NOMO-1 treated with DMSO at 0.1 percent for 48 hours (cell line): ENCODE data around the gene DDIT4.

Experiments
- DNase-seq: peaks from one replicate; lab custom pipeline; 2025; ENCODE audit not compliant: unreplicated experiment; lab: John Stamatoyannopoulos, UW

DDIT4 gene

DNA sequence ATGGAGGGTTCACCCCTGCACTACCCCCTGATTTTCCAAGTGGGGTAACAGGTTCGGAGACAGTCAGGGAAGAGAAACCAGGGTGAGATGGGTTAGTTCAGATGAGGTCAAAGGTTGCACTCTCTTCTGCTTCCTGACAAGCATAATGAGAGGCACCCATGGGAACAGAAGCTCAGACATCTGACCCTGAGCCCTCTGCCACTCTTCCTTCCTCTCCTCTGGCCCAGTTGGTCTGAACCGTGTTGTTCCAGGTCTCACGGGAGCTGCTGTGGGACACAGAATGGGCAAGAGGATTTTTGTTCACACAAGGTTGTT is 42.6 kb downstream of the DDIT4 start:
- DNase-seq: no peak

- no peak for DNase-seq
Measured at GRCh38 chr10:72316748-72317435, 43.2 kb downstream of the DDIT4 start.

GRCh38 chr10:72318418-72319262 is 44.9 kb downstream of the DDIT4 start:
- peak; percentile 34 for DNase-seq

DNA sequence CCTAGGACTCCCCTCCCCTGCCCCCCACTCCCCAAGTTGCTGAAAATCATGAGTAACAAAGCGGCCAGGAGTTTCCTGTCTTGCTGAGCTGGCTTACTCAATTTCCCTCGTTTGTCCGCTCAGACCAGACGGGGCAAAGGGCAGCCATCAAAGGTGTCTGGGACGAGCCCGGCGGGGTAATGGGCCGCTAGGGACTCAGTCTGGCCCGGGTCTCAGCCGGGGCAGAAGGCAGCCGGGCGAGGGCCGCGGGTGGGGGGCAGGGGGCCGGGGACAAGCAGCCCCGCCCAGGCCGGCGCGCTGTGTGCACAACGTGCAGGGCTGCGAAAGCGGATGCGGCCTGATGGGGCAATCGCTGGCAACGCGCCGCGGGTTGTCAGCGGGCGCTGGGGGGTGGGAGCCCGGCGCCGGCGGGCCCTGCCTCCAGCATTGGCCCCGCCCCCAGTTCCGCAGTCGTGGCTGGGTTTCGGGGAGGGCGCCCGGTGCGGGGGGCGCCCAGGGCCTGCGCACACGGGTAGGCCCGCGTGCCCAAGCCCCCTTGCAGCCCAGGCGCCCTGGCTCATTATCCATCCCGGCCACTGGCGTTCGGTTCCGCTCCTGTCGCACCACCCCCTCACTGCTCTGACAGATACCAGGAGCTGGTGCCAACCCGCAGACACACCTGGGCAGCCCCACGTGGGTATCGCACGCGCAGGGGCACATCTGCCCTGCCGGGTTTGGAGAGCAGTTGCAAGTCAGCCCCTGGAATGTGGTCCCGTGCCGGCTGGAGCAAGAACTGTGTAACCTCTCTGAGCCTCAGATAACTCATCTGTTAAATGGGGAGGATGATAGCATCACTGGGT is 45.9 kb downstream of the DDIT4 start:
- DNase-seq: peak; percentile 88

DNA sequence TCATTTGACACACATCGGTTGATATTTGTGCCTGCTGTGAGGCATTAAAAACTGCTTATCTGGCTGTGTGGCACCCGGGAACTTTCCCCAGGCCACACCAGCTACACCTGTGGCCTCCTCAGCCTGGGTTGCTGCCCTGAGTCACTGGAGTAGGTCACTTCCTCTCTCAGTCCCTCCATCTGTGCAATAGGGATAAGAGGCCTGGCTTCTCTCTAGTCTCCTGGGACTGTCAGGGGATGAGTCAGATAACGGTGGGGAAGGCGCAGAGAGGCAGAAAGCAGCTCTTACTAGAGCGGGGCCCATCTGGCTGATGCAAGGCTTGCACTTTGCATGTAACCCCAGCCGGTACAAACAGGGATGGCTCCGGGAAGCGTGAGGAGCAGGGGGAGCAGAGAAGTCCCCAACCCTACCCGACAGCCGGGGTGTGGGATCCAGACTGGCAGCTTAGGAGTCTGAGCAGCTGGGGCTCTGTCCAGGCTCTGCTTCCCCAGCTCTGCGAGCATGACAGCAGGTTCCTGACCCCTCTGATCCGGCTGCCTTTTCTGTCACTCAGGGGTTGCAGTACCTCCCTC is 47.0 kb downstream of the DDIT4 start:
- peak; percentile 93 for DNase-seq

DNA sequence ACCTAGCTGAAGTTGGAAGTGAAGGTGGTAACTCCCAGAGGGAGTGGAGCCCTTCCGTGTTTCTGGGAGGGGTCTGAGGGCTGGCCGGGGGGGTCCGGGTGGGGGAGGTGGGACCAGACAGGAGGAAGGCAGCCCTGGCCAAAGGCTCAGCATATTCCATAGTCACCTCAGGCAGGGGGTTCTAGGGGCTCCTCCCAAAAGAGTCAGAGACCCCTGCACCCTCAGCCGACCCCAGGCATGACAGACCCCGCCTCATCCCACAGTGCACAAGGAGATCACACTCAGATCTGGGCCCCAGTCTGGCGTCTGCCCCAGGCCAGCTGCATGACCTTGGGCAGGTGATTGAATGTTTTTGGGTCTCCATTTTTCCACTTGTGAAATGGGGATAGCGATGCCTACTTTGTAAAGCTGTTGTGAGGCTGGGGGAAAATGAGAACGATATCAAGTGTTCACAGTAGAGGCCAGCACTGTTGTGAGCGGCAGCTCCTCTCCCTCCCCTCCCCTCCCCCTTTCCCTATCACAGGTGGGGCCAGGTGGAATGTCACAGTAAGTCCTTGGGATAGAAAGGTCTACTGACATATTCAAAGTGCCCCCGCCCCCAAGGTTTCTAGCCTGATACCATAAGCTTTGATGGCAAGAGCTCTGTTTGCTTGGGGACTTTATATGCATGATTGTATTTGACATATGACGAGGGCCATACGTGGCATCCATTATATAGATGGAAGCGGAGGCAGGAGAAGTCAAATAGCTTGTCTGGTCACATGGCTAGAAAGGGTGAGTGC is 47.7 kb downstream of the DDIT4 start:
- DNase-seq: no peak

GRCh38 chr10:72322030-72322279 is 48.2 kb downstream of the DDIT4 start:
- no peak for DNase-seq

GRCh38 chr10:72322280-72323058 is 48.7 kb downstream of the DDIT4 start:
- DNase-seq: no peak

- DNase-seq: no peak
Measured at GRCh38 chr10:72323108-72323749, 49.5 kb downstream of the DDIT4 start.

GRCh38 chr10:72323771-72324191 is 50.1 kb downstream of the DDIT4 start:
- peak; percentile 21 for DNase-seq
